Measurements from ENCODE around the gene CRACR2B.

CRACR2B gene

GRCh38 chr11:839875-840617 lies 12.3 kb downstream of the CRACR2B start:
- no peak for TF ChIP-seq GATA3 (IDR thresholded peaks at IDR 0.05; ENCODE audit: low read depth, low read length)
- TF ChIP-seq GATA2 (IDR thresholded peaks at IDR 0.05; ENCODE audit: low read depth, low read length), result no peak

- no peak for TF ChIP-seq GATA2 (IDR thresholded peaks at IDR 0.05; ENCODE audit: low read depth, low read length)
- no peak for TF ChIP-seq GATA3 (IDR thresholded peaks at IDR 0.05; ENCODE audit: low read depth, low read length)
Observed at GRCh38 chr11:841981-842369, 14.3 kb downstream of the CRACR2B start.

- TF ChIP-seq GATA3 (IDR thresholded peaks at IDR 0.05; ENCODE audit: low read depth, low read length) (no peak), GATA2 (IDR thresholded peaks at IDR 0.05; ENCODE audit: low read depth, low read length) (no peak)
Observed at GRCh38 chr11:842370-843002, 14.8 kb downstream of the CRACR2B start, which contains the start of the genes POLR2L and TSPAN4. TSS of gene POLR2L (minus strand) at chr11:842529. CDS start at chr11:842508, 21 bp downstream. TSS of gene TSPAN4 (plus strand) at chr11:842852. CDS start at chr11:850305, 7,453 bp downstream.

GRCh38 chr11:843086-843734 lies 15.5 kb downstream of the CRACR2B start:
- TF ChIP-seq GATA3 (IDR thresholded peaks at IDR 0.05; ENCODE audit: low read depth, low read length), result no peak

GRCh38 chr11:843818-844692 lies 16.3 kb downstream of the CRACR2B start:
- no peak for TF ChIP-seq GATA3 (IDR thresholded peaks at IDR 0.05; ENCODE audit: low read depth, low read length)
- no peak for TF ChIP-seq GATA2 (IDR thresholded peaks at IDR 0.05; ENCODE audit: low read depth, low read length)

- no peak for TF ChIP-seq GATA2 (IDR thresholded peaks at IDR 0.05; ENCODE audit: low read depth, low read length)
- TF ChIP-seq GATA3 (IDR thresholded peaks at IDR 0.05; ENCODE audit: low read depth, low read length), result no peak
Observed at GRCh38 chr11:844693-845644, 17.2 kb downstream of the CRACR2B start.

GRCh38 chr11:845872-846495 lies 18.3 kb downstream of the CRACR2B start:
- TF ChIP-seq GATA2 (IDR thresholded peaks at IDR 0.05; ENCODE audit: low read depth, low read length), result no peak
- TF ChIP-seq GATA3 (IDR thresholded peaks at IDR 0.05; ENCODE audit: low read depth, low read length), result no peak

- TF ChIP-seq GATA2 (IDR thresholded peaks at IDR 0.05; ENCODE audit: low read depth, low read length), result no peak
- TF ChIP-seq GATA3 (IDR thresholded peaks at IDR 0.05; ENCODE audit: low read depth, low read length), result no peak
Observed at GRCh38 chr11:846496-847098, 18.9 kb downstream of the CRACR2B start.

GRCh38 chr11:847876-848275 lies 20.2 kb downstream of the CRACR2B start:
- TF ChIP-seq GATA2 (IDR thresholded peaks at IDR 0.05; ENCODE audit: low read depth, low read length) (no peak), GATA3 (IDR thresholded peaks at IDR 0.05; ENCODE audit: low read depth, low read length) (no peak)

- TF ChIP-seq GATA3 (IDR thresholded peaks at IDR 0.05; ENCODE audit: low read depth, low read length) (no peak), GATA2 (IDR thresholded peaks at IDR 0.05; ENCODE audit: low read depth, low read length) (no peak)
Observed at GRCh38 chr11:848380-848931, 20.7 kb downstream of the CRACR2B start.

- TF ChIP-seq GATA2 (IDR thresholded peaks at IDR 0.05; ENCODE audit: low read depth, low read length) (no peak), GATA3 (IDR thresholded peaks at IDR 0.05; ENCODE audit: low read depth, low read length) (no peak)
Observed at GRCh38 chr11:849104-849824, 21.5 kb downstream of the CRACR2B start.
